ENCODE measurements around the gene AJM1. TPM values are rescaled to one million over a fixed set of nuclear protein-coding genes. Genes with fewer than 3 reads are reported as not detected.
A peak's percentile ranks its signal among the peaks of the same experiment; 100 is the strongest.

AJM1 gene
- total RNA-seq, 2 experiments from 2014 or later = 4.0 to 4.1 TPM

GRCh38 chr9:136803551-136804508 is 38.4 kb upstream of the AJM1 start:
- CTCF ChIA-PET = interaction anchor here (1.4 to 4.6 kb wide), 2 partner anchors 11 to 39 kb away, joined by 4 to 23 read pairs; partner anchors contain the start of gene AJM1
- no peak overlapping the region for H3K4me3 Mint-ChIP-seq
- no peak for DNase-seq
- no peaks in the 10 kb centered on the region for H3K9me3 Mint-ChIP-seq
- POLR2A ChIA-PET = no interaction called here
- H3K4me1 Mint-ChIP-seq = peaks cover 29% of the 10 kb centered on the region
- H3K27me3 Mint-ChIP-seq = peaks cover 4% of the 10 kb centered on the region
- H3K36me3 Mint-ChIP-seq (ENCODE audit: low read depth) = no peaks in the 10 kb centered on the region
- H3K27ac Mint-ChIP-seq = no peak overlapping the region

GRCh38 chr9:136804509-136805206 is 37.6 kb upstream of the AJM1 start:
- H3K27me3 Mint-ChIP-seq = peaks cover 4% of the 10 kb centered on the region
- H3K4me1 Mint-ChIP-seq = peaks cover 37% of the 10 kb centered on the region
- POLR2A ChIA-PET = no interaction called here
- H3K27ac Mint-ChIP-seq = no peak overlapping the region
- no peak for DNase-seq
- H3K4me3 Mint-ChIP-seq = no peak overlapping the region
- H3K36me3 Mint-ChIP-seq (ENCODE audit: low read depth) = peaks cover 3% of the 10 kb centered on the region
- H3K9me3 Mint-ChIP-seq = no peaks in the 10 kb centered on the region
- CTCF ChIA-PET = interaction anchor here (1.4 to 4.6 kb wide), 4 partner anchors 12 to 230 kb away, joined by 4 to 23 read pairs (median 7); partner anchors contain the start of gene AJM1

- H3K36me3 Mint-ChIP-seq (ENCODE audit: low read depth) = peaks cover 9% of the 10 kb centered on the region
- H3K27me3 Mint-ChIP-seq = peaks cover 4% of the 10 kb centered on the region
- peaks cover 41% of the 10 kb centered on the region for H3K4me1 Mint-ChIP-seq
- CTCF ChIA-PET = interaction anchor here (0.8 to 4.6 kb wide), 5 partner anchors 10 to 230 kb away, joined by 3 to 23 read pairs (median 5); partner anchors contain the start of gene AJM1
- H3K27ac Mint-ChIP-seq = peak overlapping the region; percentile 1
- no peak for DNase-seq
- H3K9me3 Mint-ChIP-seq = no peaks in the 10 kb centered on the region
- no peak overlapping the region for H3K4me3 Mint-ChIP-seq
- POLR2A ChIA-PET = no interaction called here
Observed at GRCh38 chr9:136805207-136805740, 37.0 kb upstream of the AJM1 start.

GRCh38 chr9:136806067-136806466 is 36.2 kb upstream of the AJM1 start:
- Mint-ChIP-seq H3K27ac (peak overlapping the region; percentile 5), H3K4me1 (peaks cover 39% of the 10 kb centered on the region), H3K9me3 (no peaks in the 10 kb centered on the region), H3K36me3 (ENCODE audit: low read depth) (peaks cover 13% of the 10 kb centered on the region), H3K27me3 (no peaks in the 10 kb centered on the region), H3K4me3 (peak overlapping the region; percentile 84)
- ChIA-PET CTCF (interaction anchor here (0.7 to 4.6 kb wide), 8 partner anchors 9 to 229 kb away, joined by 3 to 23 read pairs (median 6); partner anchors contain the start of genes AJM1 and TMEM141), POLR2A (no interaction called here)
- no peak for DNase-seq

- ChIA-PET CTCF (interaction anchor here (1.0 to 4.6 kb wide), 10 partner anchors 11 to 228 kb away, joined by 3 to 23 read pairs (median 6); partner anchors contain the start of genes AJM1 and C8G), POLR2A (no interaction called here)
- Mint-ChIP-seq H3K4me3 (peak overlapping the region; percentile 84), H3K27me3 (no peaks in the 10 kb centered on the region), H3K9me3 (no peaks in the 10 kb centered on the region), H3K27ac (peak overlapping the region; percentile 76), H3K4me1 (peaks cover 36% of the 10 kb centered on the region), H3K36me3 (ENCODE audit: low read depth) (peaks cover 13% of the 10 kb centered on the region)
- no peak for DNase-seq
Observed at GRCh38 chr9:136806631-136807201, 35.6 kb upstream of the AJM1 start.

- H3K4me3 Mint-ChIP-seq = peak within 1 kb of the TSS; percentile 84
- ChIA-PET CTCF (interaction anchor here (0.7 to 4.6 kb wide), 12 partner anchors 10 to 429 kb away, joined by 3 to 23 read pairs (median 4); partner anchors contain the start of genes AJM1 and C8G), POLR2A (no interaction called here)
- DNase-seq = peak; percentile 75
- no peaks in the 10 kb centered on the region for H3K27me3 Mint-ChIP-seq
- peaks cover 37% of the 10 kb centered on the region for H3K4me1 Mint-ChIP-seq
- H3K27ac Mint-ChIP-seq = peak within 1 kb of the TSS; percentile 90
- H3K9me3 Mint-ChIP-seq = no peaks in the 10 kb centered on the region
- peaks cover 18% of the 10 kb centered on the region for H3K36me3 Mint-ChIP-seq (ENCODE audit: low read depth)
Observed at GRCh38 chr9:136807281-136808074, 34.8 kb upstream of the AJM1 start, which contains the start of gene RABL6. Gene RABL6, plus strand, starts transcription at chr9:136807948. Its CDS starts 249 bp downstream, at chr9:136808197.

- CTCF ChIA-PET = interaction anchor here (0.7 to 4.6 kb wide), 11 partner anchors 9 to 428 kb away, joined by 3 to 23 read pairs (median 4); partner anchors contain the start of genes AJM1 and C8G
- peaks cover 45% of the 10 kb centered on the region for H3K4me1 Mint-ChIP-seq
- peak overlapping the region; percentile 79 for H3K27ac Mint-ChIP-seq
- H3K9me3 Mint-ChIP-seq = no peaks in the 10 kb centered on the region
- peak; percentile 49 for DNase-seq
- POLR2A ChIA-PET = no interaction called here
- H3K36me3 Mint-ChIP-seq (ENCODE audit: low read depth) = peaks cover 26% of the 10 kb centered on the region
- H3K4me3 Mint-ChIP-seq = peak overlapping the region; percentile 84
- no peaks in the 10 kb centered on the region for H3K27me3 Mint-ChIP-seq
Observed at GRCh38 chr9:136808075-136808805, 34.0 kb upstream of the AJM1 start.

- ChIA-PET CTCF (interaction anchor here (0.8 to 1.7 kb wide), 3 partner anchors 10 to 222 kb away, joined by 3 to 4 read pairs (median 3); no protein-coding TSS in a partner anchor), POLR2A (no interaction called here)
- H3K9me3 Mint-ChIP-seq = no peaks in the 10 kb centered on the region
- H3K36me3 Mint-ChIP-seq (ENCODE audit: low read depth) = peaks cover 29% of the 10 kb centered on the region
- no peak for DNase-seq
- peaks cover 50% of the 10 kb centered on the region for H3K4me1 Mint-ChIP-seq
- no peaks in the 10 kb centered on the region for H3K27me3 Mint-ChIP-seq
- H3K27ac Mint-ChIP-seq = peak overlapping the region; percentile 79
- peak overlapping the region; percentile 84 for H3K4me3 Mint-ChIP-seq
Observed at GRCh38 chr9:136808806-136809158, 33.5 kb upstream of the AJM1 start.

- no peaks in the 10 kb centered on the region for H3K9me3 Mint-ChIP-seq
- H3K27me3 Mint-ChIP-seq = no peaks in the 10 kb centered on the region
- CTCF ChIA-PET = interaction anchor here (0.6 to 2.3 kb wide), 4 partner anchors 9 to 281 kb away, joined by 3 to 10 read pairs (median 4); partner anchors contain the start of gene AJM1
- POLR2A ChIA-PET = no interaction called here
- H3K36me3 Mint-ChIP-seq (ENCODE audit: low read depth) = peaks cover 41% of the 10 kb centered on the region
- no peak for DNase-seq
- H3K27ac Mint-ChIP-seq = no peak overlapping the region
- peaks cover 45% of the 10 kb centered on the region for H3K4me1 Mint-ChIP-seq
- H3K4me3 Mint-ChIP-seq = no peak overlapping the region
Observed at GRCh38 chr9:136814725-136815421, 27.4 kb upstream of the AJM1 start.

- Mint-ChIP-seq H3K9me3 (no peaks in the 10 kb centered on the region), H3K27ac (peak overlapping the region; percentile 25), H3K36me3 (ENCODE audit: low read depth) (peaks cover 37% of the 10 kb centered on the region), H3K4me3 (no peak overlapping the region), H3K27me3 (no peaks in the 10 kb centered on the region), H3K4me1 (peaks cover 41% of the 10 kb centered on the region)
- no peak for DNase-seq
- ChIA-PET POLR2A (no interaction called here), CTCF (interaction anchor here (0.7 to 2.3 kb wide), 4 partner anchors 10 to 280 kb away, joined by 3 to 10 read pairs (median 3); partner anchors contain the start of genes ABCA2 and AJM1)
Observed at GRCh38 chr9:136815422-136815782, 26.9 kb upstream of the AJM1 start.
